ENCODE data around the gene DAGLB.

- no peak for TF ChIP-seq CTCF (conservative IDR thresholded peaks at IDR 0.05; ENCODE audit: low read length)
- no peak for TF ChIP-seq EZH2phosphoT487 (IDR thresholded peaks at IDR 0.05; ENCODE audit: borderline replicate concordance, low read depth, low read length)
Measured at GRCh38 chr7:6477318-6477660, 29.5 kb upstream of the DAGLB start.

Data from OCI-LY7 (cell line).